ENCODE data around the gene NTRK2.

DNA sequence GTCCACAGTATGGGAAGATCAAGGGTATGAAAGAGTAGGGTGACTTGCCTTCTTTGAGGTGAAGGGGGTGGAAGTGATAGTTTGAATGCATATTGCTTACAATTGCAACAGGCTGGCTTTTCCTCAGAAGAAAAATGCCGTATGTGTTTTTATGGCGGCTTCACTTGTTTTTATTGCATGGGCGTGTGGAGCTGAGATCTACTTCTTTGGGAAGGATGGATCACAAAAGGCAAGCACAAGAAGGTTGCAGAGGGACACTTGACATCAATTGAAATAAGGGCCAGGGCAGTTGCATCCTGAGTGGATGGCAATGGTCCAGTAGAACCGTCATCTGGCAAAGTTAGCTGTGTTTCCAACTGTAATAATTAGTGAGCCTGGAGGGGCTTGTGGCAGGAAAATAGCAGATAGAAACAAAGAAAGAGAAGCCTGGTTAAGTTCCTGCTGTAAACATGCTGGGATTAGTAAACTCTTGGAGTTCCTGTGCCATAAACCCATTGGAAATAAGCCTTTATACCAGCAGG is 138.4 kb downstream of the NTRK2 start:
- TF ChIP-seq, protein P1, sequence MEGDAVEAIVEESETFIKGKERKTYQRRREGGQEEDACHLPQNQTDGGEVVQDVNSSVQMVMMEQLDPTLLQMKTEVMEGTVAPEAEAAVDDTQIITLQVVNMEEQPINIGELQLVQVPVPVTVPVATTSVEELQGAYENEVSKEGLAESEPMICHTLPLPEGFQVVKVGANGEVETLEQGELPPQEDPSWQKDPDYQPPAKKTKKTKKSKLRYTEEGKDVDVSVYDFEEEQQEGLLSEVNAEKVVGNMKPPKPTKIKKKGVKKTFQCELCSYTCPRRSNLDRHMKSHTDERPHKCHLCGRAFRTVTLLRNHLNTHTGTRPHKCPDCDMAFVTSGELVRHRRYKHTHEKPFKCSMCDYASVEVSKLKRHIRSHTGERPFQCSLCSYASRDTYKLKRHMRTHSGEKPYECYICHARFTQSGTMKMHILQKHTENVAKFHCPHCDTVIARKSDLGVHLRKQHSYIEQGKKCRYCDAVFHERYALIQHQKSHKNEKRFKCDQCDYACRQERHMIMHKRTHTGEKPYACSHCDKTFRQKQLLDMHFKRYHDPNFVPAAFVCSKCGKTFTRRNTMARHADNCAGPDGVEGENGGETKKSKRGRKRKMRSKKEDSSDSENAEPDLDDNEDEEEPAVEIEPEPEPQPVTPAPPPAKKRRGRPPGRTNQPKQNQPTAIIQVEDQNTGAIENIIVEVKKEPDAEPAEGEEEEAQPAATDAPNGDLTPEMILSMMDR (conservative IDR thresholded peaks at IDR 0.05; ENCODE audit: low read length), result no peak
- TF ChIP-seq EZH2phosphoT487 (IDR thresholded peaks at IDR 0.05; ENCODE audit: borderline replicate concordance, low read depth, low read length), result no peak

Measured in OCI-LY7 (cell line).